ENCODE data around the gene TBC1D10A. TPM values are rescaled to one million over a fixed set of nuclear protein-coding genes. Genes with fewer than 3 reads are reported as not detected.

Gene TBC1D10A
- total RNA-seq, 1 experiment from 2014 or later: 24.3 TPM

DNA sequence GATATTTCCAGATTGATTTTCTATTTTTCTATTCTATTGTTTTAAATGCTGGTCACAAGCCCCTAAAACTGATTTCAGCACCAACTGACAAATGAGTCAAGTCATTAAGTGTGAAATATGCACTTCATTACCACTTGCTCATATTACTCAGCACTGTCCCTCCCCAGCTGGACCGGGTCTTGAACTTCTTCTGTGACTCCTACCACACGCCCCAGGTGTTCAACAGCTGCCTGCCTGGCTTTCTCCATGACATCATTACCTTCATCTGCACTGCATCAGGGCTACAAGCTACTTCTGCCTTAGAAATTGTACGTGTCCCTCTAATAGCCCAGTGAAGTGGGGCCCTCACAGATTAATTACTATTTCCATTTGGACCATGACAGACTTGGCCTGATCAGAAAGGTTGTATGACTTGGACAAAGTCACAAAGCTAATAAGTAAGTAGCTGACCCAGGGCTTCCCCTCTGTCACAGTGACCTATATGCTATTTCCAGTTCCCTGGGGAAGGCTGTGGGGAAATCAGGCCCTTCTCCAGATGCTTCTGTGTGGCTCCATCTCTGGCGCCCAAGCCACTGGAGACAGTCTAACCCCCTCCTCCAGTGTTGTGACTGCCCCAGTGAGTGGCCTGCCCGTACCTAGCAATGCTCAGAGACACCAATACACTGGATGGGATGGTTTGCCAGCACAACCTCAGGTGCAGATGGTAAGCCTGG lies 18.1 kb downstream of the TBC1D10A start:
- H4K20me1 ChIP-seq (ENCODE audit: insufficient read depth): peaks cover 13% of the 10 kb centered on the region; the same call in 1 of the 2 replicates
- H2AFZ ChIP-seq: no peak overlapping the region
- peaks cover 75% of the 10 kb centered on the region for H3K79me2 ChIP-seq (ENCODE audit: low read depth)
- intact Hi-C loops (cut with micrococcal nuclease; ENCODE audit: unreplicated experiment): no loop called here
- no peaks in the 10 kb centered on the region for H3K9me2 ChIP-seq (ENCODE audit: insufficient read depth)
- H3K36me3 ChIP-seq (ENCODE audit: low read depth): peaks cover 2% of the 10 kb centered on the region; the same call in 1 of the 2 replicates
- no peak overlapping the region for H3K27ac ChIP-seq
- peaks cover 79% of the 10 kb centered on the region for H3F3A ChIP-seq (ENCODE audit: insufficient read depth, low read depth)
- no peaks in the 10 kb centered on the region for H3K9me3 ChIP-seq (ENCODE audit: insufficient read depth, low read depth)
- TF ChIP-seq, protein P1, sequence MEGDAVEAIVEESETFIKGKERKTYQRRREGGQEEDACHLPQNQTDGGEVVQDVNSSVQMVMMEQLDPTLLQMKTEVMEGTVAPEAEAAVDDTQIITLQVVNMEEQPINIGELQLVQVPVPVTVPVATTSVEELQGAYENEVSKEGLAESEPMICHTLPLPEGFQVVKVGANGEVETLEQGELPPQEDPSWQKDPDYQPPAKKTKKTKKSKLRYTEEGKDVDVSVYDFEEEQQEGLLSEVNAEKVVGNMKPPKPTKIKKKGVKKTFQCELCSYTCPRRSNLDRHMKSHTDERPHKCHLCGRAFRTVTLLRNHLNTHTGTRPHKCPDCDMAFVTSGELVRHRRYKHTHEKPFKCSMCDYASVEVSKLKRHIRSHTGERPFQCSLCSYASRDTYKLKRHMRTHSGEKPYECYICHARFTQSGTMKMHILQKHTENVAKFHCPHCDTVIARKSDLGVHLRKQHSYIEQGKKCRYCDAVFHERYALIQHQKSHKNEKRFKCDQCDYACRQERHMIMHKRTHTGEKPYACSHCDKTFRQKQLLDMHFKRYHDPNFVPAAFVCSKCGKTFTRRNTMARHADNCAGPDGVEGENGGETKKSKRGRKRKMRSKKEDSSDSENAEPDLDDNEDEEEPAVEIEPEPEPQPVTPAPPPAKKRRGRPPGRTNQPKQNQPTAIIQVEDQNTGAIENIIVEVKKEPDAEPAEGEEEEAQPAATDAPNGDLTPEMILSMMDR (conservative IDR thresholded peaks at IDR 0.05): no peak
- no peak for TF ChIP-seq EZH2 (IDR thresholded peaks at IDR 0.05; ENCODE audit: low read depth)
- H3K4me1 ChIP-seq (replicated peaks; ENCODE audit: insufficient read depth): peaks cover 97% of the 10 kb centered on the region
- CTCF ChIA-PET: no interaction called here
- no TSS peak for BruUV-seq (replicated peaks)
- no peak overlapping the region for H3K4me2 ChIP-seq
- no peak for DNase-seq
- no peaks in the 10 kb centered on the region for H3K27me3 ChIP-seq (ENCODE audit: insufficient read depth, low read depth)
- no peak overlapping the region for H3K4me3 ChIP-seq
- POLR2A ChIA-PET (ENCODE audit: unreplicated experiment): no interaction called here

DNA sequence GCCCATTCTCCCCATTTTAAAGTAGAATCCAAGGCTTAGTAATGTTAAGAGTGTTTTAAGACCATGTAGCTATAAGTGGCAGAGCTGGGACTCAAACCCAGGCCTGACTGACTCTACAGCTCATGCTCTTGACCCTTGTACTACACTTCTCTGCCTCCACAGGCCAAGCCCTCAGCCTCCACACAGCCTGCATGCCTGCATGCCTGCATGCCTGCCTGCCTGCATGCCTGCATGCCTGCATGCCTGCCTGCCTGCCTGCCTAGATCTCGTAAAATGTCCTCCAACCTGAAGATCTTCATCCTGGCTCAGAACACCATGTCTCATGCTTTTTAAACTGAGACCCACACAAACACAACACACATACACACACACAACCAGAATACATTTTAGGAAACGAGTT lies 18.6 kb downstream of the TBC1D10A start:
- ChIA-PET CTCF (no interaction called here), POLR2A (ENCODE audit: unreplicated experiment) (no interaction called here)
- no peak for TF ChIP-seq EZH2 (IDR thresholded peaks at IDR 0.05; ENCODE audit: low read depth)
- TF ChIP-seq, protein P1 (conservative IDR thresholded peaks at IDR 0.05): no peak
- no TSS peak for BruUV-seq (replicated peaks)
- peaks cover 97% of the 10 kb centered on the region for H3K4me1 ChIP-seq (replicated peaks; ENCODE audit: insufficient read depth)
- no peak overlapping the region for H3K4me2 ChIP-seq
- peaks cover 13% of the 10 kb centered on the region; the same call in 1 of the 2 replicates for H4K20me1 ChIP-seq (ENCODE audit: insufficient read depth)
- no peak overlapping the region for H3K4me3 ChIP-seq
- peaks cover 8% of the 10 kb centered on the region; the same call in 1 of the 2 replicates for H3K36me3 ChIP-seq (ENCODE audit: low read depth)
- H3K79me2 ChIP-seq (ENCODE audit: low read depth): peaks cover 78% of the 10 kb centered on the region
- intact Hi-C loops (cut with micrococcal nuclease; ENCODE audit: unreplicated experiment): no loop called here
- peaks cover 81% of the 10 kb centered on the region for H3F3A ChIP-seq (ENCODE audit: insufficient read depth, low read depth)
- no peak overlapping the region for H2AFZ ChIP-seq
- no peaks in the 10 kb centered on the region for H3K9me3 ChIP-seq (ENCODE audit: insufficient read depth, low read depth)
- H3K9me2 ChIP-seq (ENCODE audit: insufficient read depth): no peaks in the 10 kb centered on the region
- H3K27ac ChIP-seq: no peak overlapping the region
- DNase-seq: no peak
- H3K27me3 ChIP-seq (ENCODE audit: insufficient read depth, low read depth): no peaks in the 10 kb centered on the region

DNA sequence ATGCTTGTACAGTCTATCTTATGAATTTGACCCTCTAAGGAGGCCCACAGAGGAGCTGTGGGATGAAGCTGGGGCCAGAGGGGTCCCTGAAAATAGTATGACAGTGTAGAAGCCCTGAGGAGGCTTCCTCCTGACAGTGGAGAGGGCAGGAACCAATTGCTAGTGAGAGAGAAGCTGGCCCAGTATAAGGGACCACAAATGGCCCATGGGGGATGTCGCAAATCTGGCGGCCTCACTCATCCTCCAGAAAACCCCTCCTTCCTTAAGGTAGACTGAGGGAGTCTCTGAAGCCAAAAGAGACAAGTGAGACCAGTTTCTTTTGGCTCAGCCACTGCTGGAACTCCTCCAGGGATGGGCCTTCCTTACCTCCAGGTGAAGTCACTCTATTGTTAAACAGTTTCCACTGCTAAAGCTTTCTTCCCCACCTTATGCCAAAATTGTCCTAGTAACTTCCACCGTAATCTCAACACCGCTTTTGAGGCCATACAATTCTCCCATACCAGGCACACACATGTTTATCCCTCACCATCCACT lies 19.6 kb downstream of the TBC1D10A start:
- peak overlapping the region; percentile 75 for H3K4me2 ChIP-seq
- H4K20me1 ChIP-seq (ENCODE audit: insufficient read depth): peaks cover 13% of the 10 kb centered on the region; the same call in 1 of the 2 replicates
- peaks cover 80% of the 10 kb centered on the region for H3F3A ChIP-seq (ENCODE audit: insufficient read depth, low read depth)
- H3K9me3 ChIP-seq (ENCODE audit: insufficient read depth, low read depth): no peaks in the 10 kb centered on the region
- no peak for TF ChIP-seq EZH2 (IDR thresholded peaks at IDR 0.05; ENCODE audit: low read depth)
- TF ChIP-seq, protein P1 (conservative IDR thresholded peaks at IDR 0.05): no peak
- no peaks in the 10 kb centered on the region for H3K9me2 ChIP-seq (ENCODE audit: insufficient read depth)
- ChIA-PET CTCF (no interaction called here), POLR2A (ENCODE audit: unreplicated experiment) (no interaction called here)
- no peaks in the 10 kb centered on the region for H3K27me3 ChIP-seq (ENCODE audit: insufficient read depth, low read depth)
- peaks cover 9% of the 10 kb centered on the region; the same call in 1 of the 2 replicates for H3K36me3 ChIP-seq (ENCODE audit: low read depth)
- peaks cover 76% of the 10 kb centered on the region for H3K79me2 ChIP-seq (ENCODE audit: low read depth)
- H3K4me1 ChIP-seq (replicated peaks; ENCODE audit: insufficient read depth): peaks cover 97% of the 10 kb centered on the region
- no peak overlapping the region for H3K4me3 ChIP-seq
- no TSS peak for BruUV-seq (replicated peaks)
- no peak for DNase-seq
- no peak overlapping the region for H2AFZ ChIP-seq
- intact Hi-C loops (cut with micrococcal nuclease; ENCODE audit: unreplicated experiment): no loop called here
- H3K27ac ChIP-seq: peak overlapping the region; percentile 95

All from PC-9 (cell line).